Hematopoietic multipotent progenitor cell treated with erythropoietin and hydrocortisone succinate and interleukin-3 and kit ligand, for 15 days (in vitro differentiated cells): ENCODE data around the gene EXOSC1.
"Not testable (repeated sequence)": the region's sequence is repeated elsewhere in the genome, so short reads cannot be mapped to it uniquely, and the experiment has no call there.

Experiments used
- DNase-seq: peaks from one replicate; pipeline ENCODE4 v3.0.0-alpha.2; 2015; ENCODE audit warnings: low spot score

Gene EXOSC1

GRCh38 chr10:97459111-97459510, 13.3 kb upstream of the EXOSC1 start:
- no peak for DNase-seq

- DNase-seq, result no peak
Observed at GRCh38 chr10:97456686-97457065, 10.9 kb upstream of the EXOSC1 start.

- no peak for DNase-seq
Observed at GRCh38 chr10:97456034-97456685, 10.4 kb upstream of the EXOSC1 start.

- peak; percentile 44 for DNase-seq
Observed at GRCh38 chr10:97454330-97455036, 8.7 kb upstream of the EXOSC1 start.

GRCh38 chr10:97452352-97452751, 6.5 kb upstream of the EXOSC1 start:
- no peak for DNase-seq

- no peak for DNase-seq
Observed at GRCh38 chr10:97451605-97452004, 5.8 kb upstream of the EXOSC1 start.

- DNase-seq, result no peak
Observed at GRCh38 chr10:97450828-97451227, 5.0 kb upstream of the EXOSC1 start.

GRCh38 chr10:97445357-97445721, 467 bp downstream of the EXOSC1 start:
- no peak for DNase-seq

GRCh38 chr10:97444212-97444611, 1.6 kb downstream of the EXOSC1 start:
- no peak for DNase-seq

- DNase-seq, result no peak
Observed at GRCh38 chr10:97442277-97442676, 3.5 kb downstream of the EXOSC1 start.

- no peak for DNase-seq
Observed at GRCh38 chr10:97435211-97435610, 10.6 kb downstream of the EXOSC1 start.

GRCh38 chr10:97434557-97434956, 11.2 kb downstream of the EXOSC1 start:
- DNase-seq, result no peak

GRCh38 chr10:97434055-97434454, 11.8 kb downstream of the EXOSC1 start:
- no peak for DNase-seq

GRCh38 chr10:97428572-97428981, 17.2 kb downstream of the EXOSC1 start:
- no peak for DNase-seq

GRCh38 chr10:97427571-97428179, 18.1 kb downstream of the EXOSC1 start:
- no peak for DNase-seq

GRCh38 chr10:97426776-97427570, 18.8 kb downstream of the EXOSC1 start:
- no peak for DNase-seq

- peak; percentile 94 for DNase-seq
Observed at GRCh38 chr10:97425964-97426775, 19.6 kb downstream of the EXOSC1 start, which contains the start of gene PGAM1. Gene PGAM1, plus strand, starts transcription at chr10:97426191. Its CDS starts 117 bp downstream, at chr10:97426308.

GRCh38 chr10:97423757-97424098, 22.1 kb downstream of the EXOSC1 start:
- DNase-seq, result not testable (repeated sequence)

GRCh38 chr10:97416565-97416964, 29.2 kb downstream of the EXOSC1 start:
- no peak for DNase-seq

GRCh38 chr10:97412891-97413304, 32.9 kb downstream of the EXOSC1 start:
- no peak for DNase-seq

- no peak for DNase-seq
Observed at GRCh38 chr10:97411406-97411805, 34.4 kb downstream of the EXOSC1 start.

- no peak for DNase-seq
Observed at GRCh38 chr10:97408496-97408992, 37.3 kb downstream of the EXOSC1 start.
